H1 (cell line): ENCODE data around the gene PTPRF. TPM values are rescaled to one million over a fixed set of nuclear protein-coding genes. Genes with fewer than 3 reads are reported as not detected.

Experiments used
- CTCF ChIA-PET: fragments of 300-600 bp; sonication (Branson Sonifier 250); formaldehyde crosslinking; loops from one replicate; lab custom pipeline; 2021; ENCODE audit not compliant: partially characterized antibody; lab: Charles Lee
- POLR2A ChIA-PET: fragments of 300-600 bp; sonication (Branson Sonifier 250); formaldehyde crosslinking; loops from one replicate; lab custom pipeline; 2021; ENCODE audit warnings: inconsistent platforms; ENCODE audit not compliant: partially characterized antibody; lab: Charles Lee
- DNase-seq, 2 experiments: peaks; one replicate each; pipeline versions ENCODE4 v3.0.0 to v3.0.0-alpha.2; 2010 to 2022; ENCODE audit warnings: low spot score in 2 of 2, low read depth in 1 of 2, mixed read lengths in 1 of 2
- FAIRE-seq: peaks from 2 replicates; lab custom pipeline; 2011; peaks lifted over from hg19 to GRCh38; lab: Jason Lieb, UNC
- H2AFZ ChIP-seq: 2 replicates; pipeline ENCODE4 v1.8.1; 2012; ENCODE audit warnings: low read length, inconsistent platforms
- H2AK5ac ChIP-seq: 2 replicates; pipeline ENCODE4 v1.6.1; 2013; ENCODE audit warnings: low read depth, low read length
- H2BK120ac ChIP-seq: replicated peaks from 2 replicates; pipeline ENCODE3; 2013; ENCODE audit warnings: low read depth, low read length, inconsistent platforms
- H2BK12ac ChIP-seq: 2 replicates; pipeline ENCODE4 v1.6.1; 2013; ENCODE audit warnings: low read depth, low read length
- H2BK15ac ChIP-seq: 2 replicates; pipeline ENCODE4 v1.6.1; 2013; ENCODE audit warnings: low read length
- H2BK20ac ChIP-seq: 2 replicates; pipeline ENCODE4 v1.6.1; 2013; ENCODE audit warnings: low read length
- H2BK5ac ChIP-seq: 2 replicates; pipeline ENCODE4 v1.6.1; 2013; ENCODE audit warnings: low read depth, low read length
- H3K14ac ChIP-seq: 2 replicates; pipeline ENCODE4 v1.6.1; 2013; ENCODE audit warnings: inconsistent platforms; ENCODE audit not compliant: insufficient read length
- H3K18ac ChIP-seq: 2 replicates; pipeline ENCODE4 v1.6.1; 2013; ENCODE audit warnings: low read length; ENCODE audit errors: extremely low read depth
- H3K23ac ChIP-seq: 2 replicates; pipeline ENCODE4 v1.6.1; 2013; ENCODE audit warnings: inconsistent platforms; ENCODE audit not compliant: insufficient read length
- H3K23me2 ChIP-seq: 2 replicates; pipeline ENCODE4 v1.6.1; 2013; ENCODE audit warnings: low read depth, low read length
- H3K27ac ChIP-seq: 2 replicates; pipeline ENCODE4 v1.6.1; 2011; ENCODE audit warnings: low read depth, low read length, inconsistent platforms
- H3K27me3 ChIP-seq, 4 experiments: replicated peaks in 1 of 4; 1 replicate in 1 of 4; 2 replicates in 3 of 4; pipeline versions ENCODE4 v1.6.1 to v1.8.1; 2011 to 2013; ENCODE audit warnings: low read length in 3 of 4, mild to moderate bottlenecking in 3 of 4, inconsistent platforms in 2 of 4, mixed read lengths in 2 of 4, moderate library complexity in 1 of 4; ENCODE audit not compliant: control insufficient read depth in 3 of 4, insufficient read depth in 3 of 4; ENCODE audit errors: extremely low read depth in 1 of 4
- H3K36me3 ChIP-seq, 4 experiments: 2 replicates each; pipeline versions ENCODE4 v1.6.1 to v1.8.1; 2011 to 2013; ENCODE audit warnings: mild to moderate bottlenecking in 4 of 4, low read length in 3 of 4, moderate library complexity in 2 of 4, control low read depth in 1 of 4, inconsistent platforms in 1 of 4; ENCODE audit not compliant: insufficient read depth in 4 of 4, control insufficient read depth in 2 of 4
- H3K4ac ChIP-seq: replicated peaks from 2 replicates; pipeline ENCODE3; 2013; ENCODE audit warnings: low read length, low read depth, mixed read lengths, inconsistent platforms; ENCODE audit not compliant: insufficient read length
- H3K4me1 ChIP-seq, 4 experiments: replicated peaks in 1 of 4; 1 replicate in 1 of 4; 2 replicates in 3 of 4; pipeline versions ENCODE4 v1.6.1 to v1.8.1; 2011 to 2013; ENCODE audit warnings: low read length in 3 of 4, inconsistent platforms in 2 of 4, mixed read lengths in 1 of 4; ENCODE audit not compliant: insufficient read depth in 4 of 4, control insufficient read depth in 3 of 4
- H3K4me2 ChIP-seq, 2 experiments: 2 replicates each; pipeline versions ENCODE4 v1.6.1 to v1.8.1; 2011 to 2013; ENCODE audit warnings: low read depth in 2 of 2, low read length in 2 of 2, control low read depth in 1 of 2, inconsistent platforms in 1 of 2, mild to moderate bottlenecking in 1 of 2; ENCODE audit not compliant: insufficient read depth in 1 of 2
- H3K4me3 ChIP-seq, 4 experiments: fragments of 200-600, 300-600 bp in 1 of 4; sonication (generic), shearing (Covaris generic), sonication (Bioruptor Twin) in 1 of 4; 2 replicates each; pipeline versions ENCODE4 v1.5.1 to v1.8.1; 2011 to 2016; ENCODE audit warnings: low read length in 4 of 4, low read depth in 3 of 4, control low read depth in 2 of 4, inconsistent platforms in 2 of 4, mild to moderate bottlenecking in 2 of 4, mixed read lengths in 1 of 4, moderate library complexity in 1 of 4; ENCODE audit not compliant: insufficient read depth in 2 of 4; ENCODE audit errors: extremely low read depth in 1 of 4
- H3K56ac ChIP-seq: replicated peaks from 2 replicates; pipeline ENCODE3; 2013; ENCODE audit warnings: low read depth, mild to moderate bottlenecking, mixed read lengths, low read length, inconsistent platforms; ENCODE audit not compliant: insufficient read length
- H3K79me1 ChIP-seq: 2 replicates; pipeline ENCODE4 v1.6.1; 2013; ENCODE audit warnings: low read depth, low read length, control low read depth
- H3K79me2 ChIP-seq, 2 experiments: 2 replicates each; pipeline versions ENCODE4 v1.6.1 to v1.8.1; 2012 to 2013; ENCODE audit warnings: low read length in 2 of 2, mild to moderate bottlenecking in 2 of 2, inconsistent platforms in 1 of 2; ENCODE audit not compliant: insufficient read depth in 2 of 2, control insufficient read depth in 1 of 2
- H3K9ac ChIP-seq, 4 experiments: replicated peaks in 1 of 4; 1 replicate in 1 of 4; 2 replicates in 3 of 4; pipeline versions ENCODE4 v1.6.1 to v1.8.1; 2011 to 2013; ENCODE audit warnings: low read depth in 3 of 4, low read length in 3 of 4, control low read depth in 2 of 4, mild to moderate bottlenecking in 2 of 4, moderate library complexity in 2 of 4, inconsistent platforms in 1 of 4; ENCODE audit errors: extremely low read depth in 1 of 4
- H3K9me3 ChIP-seq, 2 experiments: 2 replicates each; pipeline versions ENCODE4 v1.6.1 to v1.8.1; 2012 to 2013; ENCODE audit warnings: mild to moderate bottlenecking in 2 of 2, moderate library complexity in 2 of 2, control low read depth in 1 of 2, inconsistent platforms in 1 of 2, low read depth in 1 of 2, low read length in 1 of 2, mixed read lengths in 1 of 2; ENCODE audit not compliant: insufficient read depth in 2 of 2
- H4K20me1 ChIP-seq, 2 experiments: replicated peaks in 1 of 2; 2 replicates each; pipeline versions ENCODE3 to v1.8.1; 2011 to 2013; ENCODE audit warnings: inconsistent platforms in 2 of 2, low read length in 2 of 2, mild to moderate bottlenecking in 1 of 2; ENCODE audit not compliant: insufficient read depth in 2 of 2, control insufficient read depth in 1 of 2
- H4K5ac ChIP-seq: 2 replicates; pipeline ENCODE4 v1.6.1; 2013; ENCODE audit warnings: low read length, low read depth, mixed read lengths, inconsistent platforms; ENCODE audit not compliant: insufficient read length
- H4K8ac ChIP-seq: 2 replicates; pipeline ENCODE4 v1.8.0; 2013; ENCODE audit warnings: mild to moderate bottlenecking, moderate library complexity, low read length, inconsistent platforms; ENCODE audit not compliant: insufficient read depth; ENCODE audit errors: extremely low read depth
- H4K91ac ChIP-seq: replicated peaks from 2 replicates; pipeline ENCODE3; 2013; ENCODE audit warnings: low read length, mixed read lengths, inconsistent platforms; ENCODE audit not compliant: insufficient read length
- ASH2L ChIP-seq: fragments of 200-600, 300-600 bp; sonication (generic); IDR thresholded peaks from one replicate; pipeline ENCODE4 v1.7.1; 2017; ENCODE audit warnings: low read length
- ATF3 ChIP-seq: IDR thresholded peaks from 2 replicates; pipeline ENCODE4 v1.6.1; 2011; ENCODE audit warnings: low read depth, mild to moderate bottlenecking, low read length; ENCODE audit not compliant: insufficient read depth
- CREB1 ChIP-seq: IDR thresholded peaks from 2 replicates; pipeline ENCODE4 v1.6.1; 2012; ENCODE audit warnings: inconsistent platforms
- E2F6 ChIP-seq: IDR thresholded peaks from 2 replicates; pipeline ENCODE4 v1.6.1; 2012; ENCODE audit warnings: inconsistent platforms
- EP300 ChIP-seq, 2 experiments: IDR thresholded peaks; 1 replicate in 1 of 2; 2 replicates in 1 of 2; pipeline ENCODE4 v1.6.1; 2011 to 2012; ENCODE audit warnings: low read depth in 2 of 2, low read length in 2 of 2, mild to moderate bottlenecking in 2 of 2, borderline replicate concordance in 1 of 2, inconsistent platforms in 1 of 2, moderate library complexity in 1 of 2
- MAFK ChIP-seq: IDR thresholded peaks from 2 replicates; pipeline ENCODE4 v1.6.1; 2012; ENCODE audit warnings: low read depth, mild to moderate bottlenecking, improper control_type of control experiment, low read length
- RNF2 ChIP-seq: fragments of 200-900, 300-1000 bp; sonication (generic); IDR thresholded peaks from 2 replicates; pipeline ENCODE4 v1.7.1; 2016; ENCODE audit warnings: borderline replicate concordance, low read depth, mild to moderate bottlenecking, antibody characterized with exemption, low read length; ENCODE audit not compliant: poor library complexity, severe bottlenecking; ENCODE audit errors: missing control alignments
- ZNF274 ChIP-seq: IDR thresholded peaks from 2 replicates; pipeline ENCODE4 v1.7.0; 2012; ENCODE audit warnings: low read length, borderline replicate concordance; ENCODE audit errors: extremely low read depth
- WGBS, 2 experiments: shearing (Covaris generic) in 1 of 2; methylation state at CpG; one replicate each; pipeline versions ENCODE4 v1.1.6 to v1.1.7; 2013 to 2015; ENCODE audit warnings: low lambda C conversion rate in 2 of 2, mixed read lengths in 2 of 2, inconsistent platforms in 1 of 2, low coverage in 1 of 2, missing lambda C conversion rate in 1 of 2; ENCODE audit not compliant: insufficient replicate concordance in 2 of 2, insufficient coverage in 1 of 2, insufficient read length in 1 of 2; ENCODE audit errors: extremely low coverage in 1 of 2, missing lambda C conversion rate in 1 of 2; 5-methylcytosine and 5-hydroxymethylcytosine counted together
- polyA plus RNA-seq, 7 experiments: library from polyadenylated mRNA; depleted of rRNA in 3 of 7; stranded (reverse) in 5 of 7; unstranded in 2 of 7; fragments of >200 nt in 5 of 7; fragments of 200-250 nt in 2 of 7; gene quantifications; 1 replicate in 5 of 7; 2 replicates in 1 of 7; 4 replicates in 1 of 7; pipeline versions ENCODE4 v1.2.1 to v1.2.3, GENCODE V29; 2011 to 2013; ENCODE audit warnings: missing spikeins in 2 of 7, mixed read lengths in 2 of 7
- total RNA-seq: library from RNA; stranded (reverse); fragmentation: NEBNext Ultra II Directional; extraction: Animal tissue kit (Norgen Biotek cat#: 25700); gene quantifications from 2 replicates; pipeline ENCODE4 v1.2.1, GENCODE V29; 2021

The PTPRF gene
- total and polyA plus RNA-seq, 2 of the 8 experiments (the other 6 are each of a cell fraction or from before 2014, with no cell fraction given) = 136 to 231 TPM

GRCh38 chr1:43591181-43591580 is 60.5 kb downstream of the PTPRF start:
- Histone ChIP-seq H3K9ac (no peak overlapping the region), H4K5ac (no peak overlapping the region), H4K20me1 (peaks cover 4 to 28% of the 10 kb centered on the region in 2 experiments), H2BK20ac (no peak overlapping the region), H4K8ac (no peak overlapping the region; the same call in 1 of the 2 replicates), H3K4me1 (no peaks in the 10 kb centered on the region), H2AFZ (no peak overlapping the region), H3K23ac (no peak overlapping the region), H3K4me2 (no peak overlapping the region), H3K9me3 (no peaks in the 10 kb centered on the region), H3K4me3 (no peak overlapping the region), H3K79me2 (no peaks in the 10 kb centered on the region), H2BK120ac (no peak overlapping the region), H4K91ac (no peak overlapping the region), H2BK12ac (no peak overlapping the region), H2AK5ac (no peak overlapping the region), H3K27ac (no peak overlapping the region), H3K56ac (no peak overlapping the region), H3K79me1 (peaks cover 5% of the 10 kb centered on the region), H3K18ac (no peak overlapping the region), H2BK15ac (no peak overlapping the region), H3K4ac (no peak overlapping the region), H3K14ac (no peak overlapping the region), H3K36me3 (peaks cover 18 to 33% (median 23%) of the 10 kb centered on the region in 4 experiments), H2BK5ac (no peak overlapping the region), H3K23me2 (no peaks in the 10 kb centered on the region; the same call in 1 of the 2 replicates), H3K27me3 (no peaks in the 10 kb centered on the region)
- WGBS, 2 experiments = 96% methylated on average over 39 of the region's 39 CpGs; no CpG with 5 or more reads in 1 of the 2 experiments
- no peak for DNase-seq
- FAIRE-seq = no peak
- ChIA-PET POLR2A (interaction anchor here (1.0 to 1.3 kb wide), 3 partner anchors 26 to 45 kb away, joined by 3 read pairs; no protein-coding TSS in a partner anchor), CTCF (interaction anchor here (0.9 to 3.1 kb wide), 11 partner anchors 8 to 151 kb away, joined by 3 to 23 read pairs (median 5); no protein-coding TSS in a partner anchor)
- TF ChIP-seq ATF3 (no peak), ZNF274 (no peak), ASH2L (no peak), E2F6 (no peak), CREB1 (no peak), RNF2 (no peak), MAFK (no peak), EP300 (IDR thresholded peaks at IDR 0.05; ENCODE audit: borderline replicate concordance in 1 of 2, low read depth in 2 of 2, low read length in 2 of 2) (no peak)
